Esophagus muscularis mucosa (tissue), 3 donors: Measurements from ENCODE around the gene LTN1.

Experiments used
- CTCF ChIP-seq, 3 experiments: fragments of 200-600 bp in 2 of 3; fragments of 450-650 bp in 1 of 3; sonication (generic) in 2 of 3; IDR thresholded peaks; one replicate each; pipeline ENCODE4 v1.5.1; 2017 to 2019; ENCODE audit warnings: antibody characterized with exemption in 3 of 3, mild to moderate bottlenecking in 2 of 3, moderate library complexity in 1 of 3
- POLR2AphosphoS5 ChIP-seq, 2 donors: sonication (generic); formaldehyde crosslinking; IDR thresholded peaks; one replicate each; pipeline ENCODE4 v1.6.1; 2017; ENCODE audit warnings: antibody characterized with exemption in 2 of 2

DNA sequence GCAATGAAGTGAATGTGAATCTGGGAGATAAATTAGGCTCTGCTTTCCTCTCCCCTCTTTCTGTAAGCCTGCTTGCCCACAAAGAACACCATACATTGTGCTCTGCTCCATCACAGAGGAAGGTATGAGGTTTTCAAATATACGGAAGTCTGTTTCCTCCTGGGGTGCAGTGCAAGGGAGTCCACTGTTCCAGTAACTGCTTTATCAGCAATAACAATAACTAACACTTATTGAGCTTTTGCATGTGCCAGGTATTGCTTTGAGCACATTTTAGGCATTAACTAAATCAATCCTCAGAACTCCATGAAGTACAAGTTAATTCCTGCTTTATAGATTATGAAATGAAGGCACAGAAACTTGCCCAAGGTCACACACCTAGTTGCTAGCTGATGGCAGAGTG lies 10.0 kb downstream of the LTN1 start:
- TF ChIP-seq CTCF (IDR thresholded peaks at IDR 0.05): no peak
- TF ChIP-seq POLR2AphosphoS5 (IDR thresholded peaks at IDR 0.05): no peak
